ENCODE results near the gene ARAF. TPM values are rescaled to one million over a fixed set of nuclear protein-coding genes. Genes with fewer than 3 reads are reported as not detected.

Gene ARAF
- total and polyA plus RNA-seq, 2 of the 8 experiments (the other 6 are each of a cell fraction or from before 2014, with no cell fraction given) = 39.0 to 45.2 TPM

- CTCF ChIA-PET (ENCODE audit: partially characterized antibody) = interaction anchor here (0.9 kb wide), 1 partner anchor 9 kb away, joined by 4 read pairs; no protein-coding TSS in a partner anchor
- POLR2A ChIA-PET (ENCODE audit: partially characterized antibody) = interaction anchor here (0.5 to 1.6 kb wide), 3 partner anchors 9 to 1407 kb away, joined by 3 to 6 read pairs (median 3); no protein-coding TSS in a partner anchor
- H2BK20ac ChIP-seq (ENCODE audit: low read length) = no peak overlapping the region
These were observed 46.3 kb upstream of the ARAF start for GRCh38 chrX:47514533-47515235.

More at GRCh38 chrX:47514533-47515235, 46.3 kb upstream of the ARAF start:
- Histone ChIP-seq H3K79me2 (ENCODE audit: control insufficient read depth in 1 of 2, insufficient read depth in 2 of 2, low read length in 2 of 2) (no peaks in the 10 kb centered on the region), H3K23me2 (ENCODE audit: low read depth, low read length) (no peaks in the 10 kb centered on the region), H2BK120ac (replicated peaks; ENCODE audit: low read depth, low read length) (no peak overlapping the region), H2BK5ac (ENCODE audit: low read depth, low read length) (no peak overlapping the region), H4K8ac (ENCODE audit: extremely low read depth, insufficient read depth, low read length) (no peak overlapping the region), H3K14ac (ENCODE audit: insufficient read length) (no peak overlapping the region), H3K23ac (ENCODE audit: insufficient read length) (no peak overlapping the region), H2AFZ (ENCODE audit: low read length) (no peak overlapping the region), H4K91ac (replicated peaks; ENCODE audit: insufficient read length, low read length) (no peak overlapping the region), H3K9ac (replicated peaks in 1 of 4; ENCODE audit: extremely low read depth in 1 of 4, low read depth in 3 of 4, low read length in 3 of 4) (no peak overlapping the region), H3K4me1 (replicated peaks in 1 of 4; ENCODE audit: control insufficient read depth in 3 of 4, insufficient read depth in 4 of 4, low read length in 3 of 4) (no peaks in the 10 kb centered on the region), H3K36me3 (ENCODE audit: control insufficient read depth in 2 of 4, insufficient read depth in 4 of 4, low read length in 3 of 4) (no peaks in the 10 kb centered on the region), H2BK15ac (ENCODE audit: low read length) (no peak overlapping the region), H3K79me1 (ENCODE audit: low read depth, low read length) (no peaks in the 10 kb centered on the region), H4K20me1 (replicated peaks in 1 of 2; ENCODE audit: control insufficient read depth in 1 of 2, insufficient read depth in 2 of 2, low read length in 2 of 2) (no peaks in the 10 kb centered on the region), H3K27me3 (replicated peaks in 1 of 4; ENCODE audit: control insufficient read depth in 3 of 4, extremely low read depth in 1 of 4, insufficient read depth in 3 of 4, low read length in 3 of 4) (no peaks in the 10 kb centered on the region), H3K4me2 (ENCODE audit: insufficient read depth in 1 of 2, low read depth in 2 of 2, low read length in 2 of 2) (no peak overlapping the region; a peak in 1 of 4 replicates), H2BK12ac (ENCODE audit: low read depth, low read length) (no peak overlapping the region), H4K5ac (ENCODE audit: insufficient read length, low read depth, low read length) (no peak overlapping the region), H3K9me3 (ENCODE audit: insufficient read depth in 2 of 2, low read depth in 1 of 2, low read length in 1 of 2) (no peaks in the 10 kb centered on the region), H3K56ac (replicated peaks; ENCODE audit: insufficient read length, low read depth, low read length) (no peak overlapping the region), H3K4me3 (ENCODE audit: extremely low read depth in 1 of 4, insufficient read depth in 2 of 4, low read depth in 3 of 4, low read length in 4 of 4) (no peak overlapping the region), H3K4ac (replicated peaks; ENCODE audit: insufficient read length, low read depth, low read length) (no peak overlapping the region), H2AK5ac (ENCODE audit: low read depth, low read length) (no peak overlapping the region), H3K27ac (ENCODE audit: low read depth, low read length) (no peak overlapping the region), H3K18ac (ENCODE audit: extremely low read depth, low read length) (no peak overlapping the region)
- FAIRE-seq = no peak
- no peak for DNase-seq (ENCODE audit: low read depth in 1 of 2, low spot score in 2 of 2)
- TF ChIP-seq CHD1 (IDR thresholded peaks at IDR 0.05; ENCODE audit: low read depth, low read length) = no peak
- TF ChIP-seq HDAC6 (IDR thresholded peaks at IDR 0.05; ENCODE audit: low read depth, low read length) = no peak
- TF ChIP-seq TAF7 (optimal IDR thresholded peaks at IDR 0.05; ENCODE audit: borderline replicate concordance, low read depth, low read length) = no peak
- no peak for TF ChIP-seq RBBP5 (IDR thresholded peaks at IDR 0.05; ENCODE audit: borderline replicate concordance, low read depth, low read length)
- TF ChIP-seq CBX8 (IDR thresholded peaks at IDR 0.05; ENCODE audit: borderline replicate concordance, low read depth, low read length) = no peak
- 89% methylated on average over 6 of the region's 7 CpGs; no CpG with 5 or more reads in 1 of the 2 experiments for WGBS, 2 experiments (ENCODE audit: extremely low coverage in 1 of 2, insufficient coverage in 1 of 2, insufficient read length in 1 of 2, insufficient replicate concordance in 2 of 2, low coverage in 1 of 2, low lambda C conversion rate in 2 of 2, missing lambda C conversion rate in 1 of 2)

All from H1 (cell line).